Smooth muscle cell of trachea (primary cell): ENCODE measurements around the gene PSME3. TPM values are rescaled to one million over a fixed set of nuclear protein-coding genes. Genes with fewer than 3 reads are reported as not detected.

Experiments
- total RNA-seq: library from RNA; depleted of rRNA; stranded (reverse); fragments of >200 nt; gene quantifications from 2 replicates; pipeline ENCODE4 v1.2.1, GENCODE V29; 2014

Gene PSME3
- 76.6 and 82.2 TPM in 2 replicates for total RNA-seq

GRCh38 chr17:42832934-42833766 lies at the start of gene PSME3:
Gene PSME3 (plus strand): TSS chr17:42833397. CDS start chr17:42833632, 235 bp downstream.

GRCh38 chr17:42798383-42799380 lies 34.5 kb upstream of the PSME3 start, which contains the start of the genes CNTD1 and COA3:
Gene CNTD1 (plus strand): TSS chr17:42798861. CDS start chr17:42799068, 207 bp downstream.
Gene COA3 (minus strand): TSS chr17:42798704. CDS start chr17:42798681, 23 bp downstream.

GRCh38 chr17:42844271-42844670 lies 11.1 kb downstream of the PSME3 start, which contains the start of gene AOC2:
Gene AOC2 (plus strand): TSS chr17:42844580. CDS start chr17:42844627, 47 bp downstream.

GRCh38 chr17:42850954-42851353 lies 17.8 kb downstream of the PSME3 start, which contains the start of gene AOC3:
Gene AOC3 (plus strand): TSS chr17:42851199. CDS start chr17:42851344, 145 bp downstream.

Other genes starting within 250 kb of the PSME3 start
- gene RETREG3, start 224.0 kb upstream of the PSME3 start, total RNA-seq, result 50.0 and 76.7 TPM in 2 replicates
- gene TUBG1, start 223.7 kb upstream of the PSME3 start, total RNA-seq, result 28.5 and 31.8 TPM in 2 replicates
- gene TUBG2, start 174.1 kb upstream of the PSME3 start, total RNA-seq, result 12.2 and 12.7 TPM in 2 replicates
- 22.3 and 28.7 TPM in 2 replicates for gene PLEKHH3, start 156.4 kb upstream of the PSME3 start, total RNA-seq
- gene CCR10, start 151.6 kb upstream of the PSME3 start, total RNA-seq, result 6.3 and 6.4 TPM in 2 replicates
- 43.6 and 45.0 TPM in 2 replicates for gene CNTNAP1, start 150.9 kb upstream of the PSME3 start, total RNA-seq
- gene EZH1, start 88.4 kb upstream of the PSME3 start, total RNA-seq, result 25.6 and 28.1 TPM in 2 replicates
- not detected in 2 replicates for gene RAMP2, start 72.2 kb upstream of the PSME3 start, total RNA-seq
- 53.6 and 67.3 TPM in 2 replicates for gene VPS25, start 59.9 kb upstream of the PSME3 start, total RNA-seq
- gene WNK4, start 52.8 kb upstream of the PSME3 start, total RNA-seq, result 0.29 and 0.33 TPM in 2 replicates
- 70.1 and 80.4 TPM in 2 replicates for gene COA3, start 34.7 kb upstream of the PSME3 start, total RNA-seq
- 0.66 TPM in 1 of 2 replicates, not detected in the other for gene CNTD1, start 34.5 kb upstream of the PSME3 start, total RNA-seq
- 101 and 155 TPM in 2 replicates for gene BECN1, start 9.1 kb upstream of the PSME3 start, total RNA-seq
- 0.29 and 0.99 TPM in 2 replicates for gene AOC2, start 11.2 kb downstream of the PSME3 start, total RNA-seq
- 1.3 and 1.5 TPM in 2 replicates for gene AOC3, start 17.8 kb downstream of the PSME3 start, total RNA-seq
- gene G6PC1, start 67.4 kb downstream of the PSME3 start, total RNA-seq, result not detected in 2 replicates
- 25.5 and 28.1 TPM in 2 replicates for gene AARSD1, start 131.1 kb downstream of the PSME3 start, total RNA-seq
- 1.2 TPM in 1 of 2 replicates, not detected in the other for gene PTGES3L, start 146.7 kb downstream of the PSME3 start, total RNA-seq
- 6.8 and 9.6 TPM in 2 replicates for gene RUNDC1, start 147.2 kb downstream of the PSME3 start, total RNA-seq
- gene RPL27, start 165.0 kb downstream of the PSME3 start, total RNA-seq, result 1,021 and 1,034 TPM in 2 replicates
- 43.1 and 51.9 TPM in 2 replicates for gene IFI35, start 173.4 kb downstream of the PSME3 start, total RNA-seq
- 376 and 655 TPM in 2 replicates for gene VAT1, start 189.0 kb downstream of the PSME3 start, total RNA-seq
- gene RND2, start 191.8 kb downstream of the PSME3 start, total RNA-seq, result 0.29 and 0.66 TPM in 2 replicates